GM10847 (cell line): ENCODE measurements around the gene TIMP2.

Experiments used
- POLR2A ChIP-seq: IDR thresholded peaks from 2 replicates; pipeline ENCODE4 v1.6.1; 2011; ENCODE audit not compliant: insufficient read length; ENCODE audit errors: extremely low read depth

The TIMP2 gene

DNA sequence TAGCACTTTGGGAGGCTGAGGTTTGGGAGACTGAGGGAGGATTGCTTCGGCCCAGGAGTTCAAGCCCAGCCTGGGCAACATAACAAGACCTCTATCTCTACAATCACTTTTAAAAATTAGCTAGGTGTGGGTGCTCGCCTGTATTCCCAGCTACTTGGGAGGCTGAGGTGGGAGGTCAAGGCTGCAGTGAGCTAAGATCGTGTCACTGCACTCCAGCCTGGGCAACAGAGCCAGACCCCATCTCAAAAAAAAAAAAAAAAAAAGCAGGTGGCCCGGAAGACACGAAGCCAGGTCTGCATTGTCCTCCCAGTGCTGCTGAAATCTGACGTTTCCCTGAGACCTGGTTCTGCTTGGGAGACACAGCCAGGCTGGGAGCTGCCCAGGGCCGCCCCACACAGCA lies 18.8 kb upstream of the TIMP2 start:
- no peak for TF ChIP-seq POLR2A

DNA sequence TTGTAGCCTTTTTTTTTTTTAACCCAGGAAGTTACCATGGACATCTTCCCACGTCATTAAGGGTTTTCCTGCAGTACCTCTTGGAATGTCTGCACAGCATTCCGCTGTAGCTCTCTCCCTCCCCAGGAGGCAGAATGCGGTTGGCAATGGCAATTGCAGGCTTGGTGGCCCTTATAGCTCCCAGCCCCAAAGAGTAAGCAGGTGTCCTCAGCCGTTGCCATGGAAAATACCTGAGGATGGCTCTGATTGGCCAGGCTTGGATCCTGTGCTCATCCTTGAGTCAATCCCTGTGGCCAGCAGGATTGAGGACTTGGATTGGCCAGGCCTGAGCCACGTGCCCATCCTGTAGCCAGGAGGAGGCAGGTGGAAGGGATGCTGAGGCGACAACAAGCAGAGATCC lies 15.5 kb upstream of the TIMP2 start:
- no peak for TF ChIP-seq POLR2A

DNA sequence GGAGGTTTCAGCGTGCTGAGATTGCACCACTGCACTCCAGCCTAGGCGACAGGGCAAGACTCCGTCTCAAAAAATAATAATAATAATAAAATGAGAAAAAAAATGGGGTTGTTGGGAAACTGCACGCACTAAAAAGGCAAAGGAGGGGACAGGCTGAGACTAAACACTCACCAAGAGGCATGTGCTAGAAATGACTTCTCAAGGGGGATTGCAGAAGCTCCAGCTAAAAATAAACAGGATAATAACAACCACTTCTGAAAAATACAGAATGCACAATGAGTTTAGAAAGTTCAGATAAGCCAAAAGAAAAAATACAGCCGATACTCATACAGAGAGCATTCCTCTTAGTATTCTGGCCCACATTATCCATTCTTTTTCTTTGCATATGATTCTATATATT lies 15.1 kb upstream of the TIMP2 start:
- no peak for TF ChIP-seq POLR2A

DNA sequence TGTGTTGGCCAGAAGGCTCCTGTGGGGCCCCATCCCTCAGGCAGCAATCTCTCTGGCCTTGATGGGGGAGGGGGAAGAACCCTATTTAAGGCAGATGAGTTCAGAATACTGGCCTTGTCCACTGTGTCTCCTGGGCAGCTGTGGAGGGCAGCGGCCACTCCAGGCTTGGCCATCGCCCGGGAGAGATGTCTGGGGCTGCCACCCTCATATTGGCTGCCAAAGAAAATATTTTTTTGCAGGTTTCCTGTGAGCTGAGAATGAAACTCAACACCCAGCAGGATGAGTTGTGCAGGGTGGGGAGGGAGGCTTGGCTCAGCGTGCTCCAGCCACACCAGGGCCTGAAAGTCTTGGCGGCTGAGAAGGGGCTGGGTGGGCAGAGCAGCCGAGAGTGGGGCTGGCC lies 14.4 kb upstream of the TIMP2 start:
- no peak for TF ChIP-seq POLR2A

- TF ChIP-seq POLR2A, result no peak
Observed at GRCh38 chr17:78937561-78937960, 12.4 kb upstream of the TIMP2 start.

DNA sequence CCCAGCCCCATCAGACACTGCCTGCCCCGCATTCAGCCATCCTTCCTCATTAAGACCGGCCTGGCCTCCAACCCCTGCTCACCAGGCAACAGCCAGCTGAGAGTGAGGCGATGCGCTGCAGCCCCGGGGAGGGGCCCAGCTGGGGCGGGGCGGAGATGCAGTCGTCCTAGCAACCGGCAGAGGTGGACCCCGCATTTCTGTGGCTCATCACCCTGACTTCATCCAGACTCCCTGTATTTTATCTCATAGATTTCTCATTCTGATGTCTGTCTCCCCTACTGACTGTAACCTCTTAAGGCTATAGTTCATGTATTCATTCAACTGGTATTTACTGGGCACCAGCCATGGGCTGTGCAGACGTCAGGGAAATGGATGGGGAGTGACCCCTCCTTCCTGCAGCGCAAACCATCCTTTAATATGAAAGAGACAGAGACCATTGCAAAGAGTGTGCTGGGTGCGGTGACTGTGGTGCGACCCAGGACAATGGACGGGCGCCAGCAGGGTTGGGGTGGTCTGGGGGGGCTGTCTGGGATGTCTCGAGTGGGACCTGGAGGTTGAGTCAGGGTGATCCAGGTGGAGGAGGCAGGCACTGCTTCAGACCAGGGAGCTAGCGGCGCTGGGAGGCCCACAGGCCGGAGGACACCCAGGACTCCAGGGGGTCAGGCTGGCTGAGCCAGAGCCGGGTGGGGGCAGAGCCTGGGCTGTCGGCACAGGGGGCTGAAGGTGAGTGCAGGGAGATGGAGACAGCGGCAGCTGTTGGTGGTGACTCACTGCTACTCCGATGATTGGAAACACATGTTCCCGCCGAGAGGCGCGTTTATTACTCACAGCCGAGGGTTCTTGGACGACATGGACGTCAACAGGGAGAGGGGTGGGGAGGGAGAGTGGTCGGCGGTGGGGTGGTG lies 10.5 kb upstream of the TIMP2 start:
- TF ChIP-seq POLR2A, result no peak

GRCh38 chr17:78934681-78935418 lies 9.7 kb upstream of the TIMP2 start:
- no peak for TF ChIP-seq POLR2A

GRCh38 chr17:78933959-78934568 lies 8.9 kb upstream of the TIMP2 start:
- TF ChIP-seq POLR2A, result no peak

DNA sequence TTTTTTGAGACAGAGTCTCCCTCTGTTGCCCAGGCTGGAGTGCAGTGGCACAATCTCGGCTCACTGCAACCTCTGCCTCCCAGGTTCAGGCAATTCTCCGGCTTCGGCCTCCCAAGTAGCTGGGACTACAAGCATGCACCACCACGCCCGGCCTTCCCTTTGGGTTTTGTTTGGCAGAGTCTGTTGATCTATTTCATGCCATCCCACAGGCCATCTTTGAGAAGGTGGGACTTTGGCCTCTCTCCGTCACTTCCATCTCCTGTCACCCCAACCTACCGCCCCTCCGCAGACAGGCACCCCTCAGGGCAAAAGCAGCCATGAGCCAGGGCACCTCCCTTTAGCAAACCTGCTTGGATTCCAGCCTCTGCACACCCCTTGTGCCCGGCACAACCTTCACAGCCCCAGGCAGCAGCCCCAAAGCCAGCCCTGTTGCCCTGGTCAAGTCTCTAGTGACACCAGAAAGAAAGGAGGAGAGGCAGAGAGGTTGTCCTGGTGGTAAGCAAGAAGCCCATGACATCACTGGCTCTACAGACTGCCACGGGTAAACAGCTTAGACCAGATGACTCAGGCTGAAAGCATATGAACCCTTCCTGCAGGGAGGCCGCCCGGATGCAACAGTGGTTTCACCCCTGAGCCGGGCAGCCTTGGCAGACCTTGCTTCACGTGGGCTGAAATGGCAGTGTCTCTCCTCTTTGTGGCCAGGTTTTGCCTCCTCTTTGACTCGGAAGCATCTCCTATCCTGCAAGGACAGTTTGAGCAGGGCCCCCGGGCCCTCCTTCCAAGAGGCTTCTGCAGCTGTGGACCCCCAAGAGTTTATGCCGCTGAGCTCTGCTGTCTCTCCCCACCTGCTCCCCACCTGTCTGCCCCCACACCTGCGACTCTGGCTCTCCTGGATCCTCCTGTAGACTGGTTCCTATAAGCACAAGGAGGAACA lies 8.1 kb upstream of the TIMP2 start:
- TF ChIP-seq POLR2A, result no peak

- TF ChIP-seq POLR2A, result no peak
Observed at GRCh38 chr17:78929908-78930775, 5.0 kb upstream of the TIMP2 start.

DNA sequence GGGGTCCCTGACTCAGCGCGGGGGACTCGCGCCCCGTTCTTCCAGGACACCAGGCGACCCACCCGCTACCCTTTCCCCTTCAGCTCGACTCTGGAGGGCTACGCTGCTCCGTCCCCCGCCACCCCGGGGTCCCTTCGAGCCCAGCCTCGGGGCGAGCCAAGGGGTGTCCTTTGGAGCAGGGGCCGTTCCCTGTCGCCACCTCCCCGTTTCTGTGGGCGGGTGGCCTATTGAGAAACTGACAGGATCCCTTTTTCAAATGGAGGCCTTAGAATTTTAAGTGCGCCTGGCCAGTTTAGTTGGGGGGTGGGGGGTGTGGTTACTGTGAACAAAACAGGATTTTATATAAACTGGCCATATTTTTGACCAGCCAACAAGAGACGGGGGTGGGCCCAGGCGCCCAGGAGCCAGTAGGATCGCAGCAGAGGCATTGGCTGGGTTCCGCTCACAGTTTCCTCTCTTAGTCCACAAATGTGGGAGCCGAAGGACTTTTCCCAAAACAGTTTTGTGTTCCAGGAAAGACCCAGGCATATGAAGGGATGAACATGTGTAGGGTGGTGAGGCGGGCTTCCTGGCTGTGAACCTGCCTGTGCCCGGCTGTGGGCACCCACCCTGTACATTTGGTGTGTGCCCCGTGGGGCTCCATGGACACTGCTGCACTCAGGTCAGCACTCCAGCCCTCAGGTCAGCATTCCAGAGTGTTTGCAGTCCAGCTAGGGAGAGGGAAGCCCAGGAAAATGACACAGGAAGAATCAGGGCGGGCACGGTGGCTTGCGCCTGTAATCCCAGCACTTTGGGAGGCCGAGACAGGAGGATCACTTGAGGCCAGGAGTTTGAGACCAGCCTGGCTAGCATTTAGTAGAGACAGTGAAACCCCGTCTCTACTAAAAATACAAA lies 722 bp upstream of the TIMP2 start:
- TF ChIP-seq POLR2A, result no peak

DNA sequence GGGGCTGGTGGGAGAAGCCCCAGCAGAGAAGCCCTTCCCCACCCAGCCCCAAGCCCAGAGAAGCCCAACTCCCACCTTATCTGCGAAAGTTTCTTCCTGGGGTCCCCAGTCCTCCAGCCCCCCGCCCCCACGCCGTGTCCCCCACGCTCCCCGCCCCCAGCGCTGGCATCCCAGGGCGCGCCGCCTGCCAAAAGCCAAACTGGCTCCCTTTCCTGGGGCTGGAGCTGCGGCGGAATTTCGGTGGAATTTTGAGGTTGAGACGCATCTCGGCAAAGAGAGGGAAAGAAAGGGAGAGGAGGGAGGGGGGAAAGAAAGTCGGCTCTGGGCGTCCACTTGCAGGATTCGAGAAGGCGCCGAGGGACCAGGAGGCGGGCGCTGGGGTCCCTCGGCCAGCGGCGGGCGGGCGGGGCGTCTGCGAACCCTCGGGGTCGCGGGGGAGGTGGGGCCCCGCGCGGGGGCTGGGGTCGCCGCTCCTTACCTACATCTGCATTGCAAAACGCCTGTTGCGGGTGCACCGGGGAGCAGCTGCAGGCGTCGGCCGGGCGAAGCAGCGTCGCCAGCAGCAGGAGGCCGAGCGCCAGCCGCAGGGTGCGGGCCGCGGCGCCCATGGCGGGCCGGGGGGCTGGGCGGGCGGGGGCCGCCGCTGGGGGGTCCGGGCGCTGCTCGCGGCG lies 571 bp downstream of the TIMP2 start:
- TF ChIP-seq POLR2A, result no peak
